NCI-H2196 treated with DMSO at 0.1 percent for 48 hours (cell line): ENCODE measurements around the gene TRMT5.

ENCODE experiments used
- DNase-seq: peaks from one replicate; lab custom pipeline; 2025; ENCODE audit not compliant: unreplicated experiment; lab: John Stamatoyannopoulos, UW

The TRMT5 gene, protein sequence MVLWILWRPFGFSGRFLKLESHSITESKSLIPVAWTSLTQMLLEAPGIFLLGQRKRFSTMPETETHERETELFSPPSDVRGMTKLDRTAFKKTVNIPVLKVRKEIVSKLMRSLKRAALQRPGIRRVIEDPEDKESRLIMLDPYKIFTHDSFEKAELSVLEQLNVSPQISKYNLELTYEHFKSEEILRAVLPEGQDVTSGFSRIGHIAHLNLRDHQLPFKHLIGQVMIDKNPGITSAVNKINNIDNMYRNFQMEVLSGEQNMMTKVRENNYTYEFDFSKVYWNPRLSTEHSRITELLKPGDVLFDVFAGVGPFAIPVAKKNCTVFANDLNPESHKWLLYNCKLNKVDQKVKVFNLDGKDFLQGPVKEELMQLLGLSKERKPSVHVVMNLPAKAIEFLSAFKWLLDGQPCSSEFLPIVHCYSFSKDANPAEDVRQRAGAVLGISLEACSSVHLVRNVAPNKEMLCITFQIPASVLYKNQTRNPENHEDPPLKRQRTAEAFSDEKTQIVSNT

DNA sequence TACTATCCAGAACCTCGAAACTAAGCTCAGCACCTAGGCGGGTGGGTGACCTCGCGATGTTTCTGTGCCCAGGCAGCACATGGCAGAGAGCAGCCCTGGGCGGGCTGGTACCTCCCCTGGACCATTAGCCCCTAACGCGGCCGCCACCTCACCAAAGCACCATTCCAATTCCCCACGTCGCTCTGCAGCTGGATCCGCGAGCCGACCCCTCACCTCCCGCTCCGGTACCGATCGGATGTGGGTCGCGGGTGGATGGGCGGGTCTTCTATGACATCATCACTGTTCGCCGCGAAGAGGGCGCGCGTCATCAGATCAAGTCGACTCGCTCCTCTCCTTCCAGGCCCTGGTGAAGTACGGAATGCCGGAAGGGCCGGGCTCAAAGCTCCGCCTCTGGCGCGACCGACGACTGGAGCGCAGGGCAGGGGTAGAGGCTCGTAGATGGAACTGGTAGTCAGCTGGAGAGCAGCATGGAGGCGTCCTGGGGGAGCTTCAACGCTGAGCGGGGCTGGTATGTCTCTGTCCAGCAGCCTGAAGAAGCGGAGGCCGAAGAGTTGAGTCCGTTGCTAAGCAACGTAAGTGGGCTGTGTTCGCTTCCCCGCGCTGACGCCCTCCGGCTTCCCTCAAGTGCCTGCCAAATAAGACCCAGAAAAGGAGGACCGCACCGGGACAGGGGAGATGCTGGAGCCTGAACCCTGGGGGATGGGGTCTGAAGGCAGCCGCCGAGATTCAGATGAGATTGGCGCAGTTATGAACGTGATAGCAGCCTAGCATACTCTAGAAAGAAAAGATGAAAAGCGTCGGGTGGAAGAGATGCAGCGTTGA lies at the start of gene TRMT5, which contains the start of gene SLC38A6:
Gene TRMT5, minus strand, starts transcription at position 269 of the 822 bp plus-strand sequence. Its CDS starts 106 bp downstream, at position 163.
Gene SLC38A6, plus strand, starts transcription at position 435 of the 822 bp plus-strand sequence. Its CDS starts 33 bp downstream, at position 468.
- DNase-seq: peak; percentile 87

DNA sequence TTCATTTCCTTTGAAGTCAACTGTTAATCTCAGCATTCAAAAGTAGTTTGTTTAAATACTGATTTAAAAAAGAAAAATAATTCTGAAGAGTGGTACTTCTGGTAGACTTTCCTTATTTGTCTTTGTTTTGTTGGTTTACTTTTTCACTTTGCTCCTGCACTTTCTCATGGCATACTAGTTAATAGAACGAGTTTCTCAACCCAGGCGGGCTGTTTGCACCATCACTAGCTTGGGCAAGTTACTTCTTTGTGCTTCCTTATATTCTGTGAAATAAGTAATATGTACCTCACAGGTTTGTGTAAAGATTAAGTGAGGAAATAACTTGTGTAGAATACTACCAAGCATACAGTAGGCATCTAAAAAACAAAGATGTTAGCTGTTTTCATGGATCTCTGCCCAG lies 45.6 kb upstream of the TRMT5 start:
- DNase-seq: no peak

DNA sequence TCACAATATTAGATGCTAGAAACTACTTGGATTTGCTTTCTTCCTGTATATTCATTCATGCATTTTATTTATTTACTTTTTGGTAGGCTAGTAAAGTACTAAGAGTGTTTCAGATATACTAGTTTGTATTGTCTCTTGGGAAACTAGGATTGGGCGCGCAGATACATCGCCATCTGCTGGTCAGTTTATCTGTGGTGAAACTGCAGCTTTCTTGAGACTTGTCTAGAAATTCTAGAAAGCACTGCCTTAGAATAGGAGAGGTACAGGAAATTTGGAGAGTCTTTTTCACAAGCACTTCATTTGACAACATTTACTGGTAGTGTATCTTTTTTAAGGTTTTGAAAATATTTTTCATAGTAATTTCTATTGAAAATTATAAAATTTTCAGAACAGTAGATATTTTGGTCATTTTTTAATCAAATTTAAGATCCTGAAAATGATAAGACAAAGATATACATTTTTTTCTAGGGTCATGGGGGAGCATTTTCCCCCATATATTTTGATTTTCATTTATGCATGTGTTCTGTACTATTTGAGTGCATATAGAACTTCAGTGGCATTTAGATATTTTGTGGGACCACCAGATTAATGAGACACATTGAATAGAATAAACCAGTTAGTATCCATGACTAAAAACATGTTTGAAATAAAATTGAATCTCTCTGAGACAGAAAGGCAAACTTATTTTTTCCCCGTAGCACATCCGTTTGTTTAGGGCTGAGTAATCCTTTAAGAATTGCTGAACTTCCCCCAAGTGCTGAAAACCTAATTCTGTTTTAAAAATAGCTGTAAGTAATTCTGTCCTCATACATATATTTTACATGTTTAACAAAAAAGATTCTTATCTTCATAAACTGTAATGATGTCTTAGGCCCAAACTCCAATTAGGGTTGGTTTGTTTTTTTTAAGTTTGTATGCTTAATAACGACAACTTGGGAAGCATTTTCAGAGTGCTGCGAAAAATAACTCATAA lies 44.7 kb upstream of the TRMT5 start:
- DNase-seq: peak; percentile 65

DNA sequence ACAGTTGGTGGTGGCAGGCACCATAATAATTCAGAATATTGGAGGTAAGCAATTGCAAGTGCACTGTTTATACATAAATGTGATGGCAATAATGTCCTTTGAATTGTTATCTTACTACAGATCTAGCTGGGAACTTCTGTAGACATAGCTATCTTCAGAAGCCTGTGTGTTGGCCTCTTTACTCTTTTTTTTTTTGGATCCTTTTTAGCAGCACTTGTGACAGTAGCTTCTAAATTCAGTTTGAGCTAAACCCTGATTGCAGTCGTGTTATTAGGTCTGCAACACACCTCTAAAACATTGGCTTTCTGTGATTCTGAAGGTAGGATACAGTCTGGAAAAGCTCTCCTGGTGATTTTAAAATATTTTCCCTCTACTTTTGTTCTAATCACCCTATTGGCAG lies 38.7 kb upstream of the TRMT5 start:
- no peak for DNase-seq

DNA sequence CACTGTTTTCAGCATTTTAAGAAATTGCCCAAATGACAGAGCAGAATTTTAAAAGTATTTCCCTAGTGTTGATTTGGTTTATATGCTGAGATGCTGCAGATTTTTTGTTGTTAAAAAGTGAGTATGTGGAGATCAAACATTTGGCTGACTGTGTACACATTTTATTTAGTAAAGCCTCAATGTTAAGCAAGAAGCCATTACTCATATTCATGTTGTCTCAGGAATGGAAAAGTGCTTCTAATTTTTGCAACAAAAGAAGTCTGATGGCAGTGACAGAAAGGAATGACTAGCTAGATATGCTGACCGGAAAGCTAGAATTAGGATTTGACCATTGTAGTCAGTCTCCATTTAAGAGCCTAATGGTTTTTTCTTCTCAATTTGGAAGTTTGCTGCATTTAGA lies 22.7 kb upstream of the TRMT5 start:
- DNase-seq: no peak

DNA sequence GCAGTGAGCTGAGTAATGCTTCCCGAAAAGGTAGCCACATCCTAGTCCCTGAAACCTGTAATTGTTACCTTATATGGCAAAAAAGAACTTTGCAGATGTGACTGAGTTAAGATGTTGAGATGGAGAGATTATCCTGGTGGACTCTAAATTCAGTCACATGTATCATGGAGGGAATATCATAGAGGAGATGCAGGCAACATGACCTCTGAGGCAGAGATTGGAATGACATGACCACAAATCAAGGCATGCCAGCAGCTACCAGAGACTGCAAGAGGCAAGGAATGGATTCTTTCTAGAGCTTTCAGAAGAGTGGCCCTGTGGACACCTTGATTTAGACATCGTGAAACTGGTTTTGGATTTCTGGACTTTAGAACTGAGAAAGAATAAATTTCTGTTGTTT lies 18.7 kb upstream of the TRMT5 start:
- DNase-seq: no peak

DNA sequence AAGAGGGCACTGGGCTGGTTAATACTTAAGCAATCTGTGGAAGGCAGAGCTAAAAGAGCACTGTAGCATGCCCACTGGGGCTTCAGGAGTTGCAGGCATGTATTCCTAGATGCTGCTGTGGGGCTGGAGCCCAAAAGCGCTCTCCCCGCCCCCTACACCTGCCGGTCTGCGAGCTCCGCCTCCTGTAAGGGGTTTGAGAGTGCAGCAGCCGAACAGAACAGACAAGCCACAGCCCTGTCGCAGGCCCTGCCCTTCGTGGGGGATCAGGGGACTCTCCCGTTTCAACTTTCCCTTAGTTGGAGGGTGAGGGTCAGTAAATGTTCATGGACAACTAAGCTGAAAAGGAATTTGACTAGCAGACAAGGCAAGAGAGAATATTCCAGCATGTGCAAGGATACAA lies 17.7 kb upstream of the TRMT5 start:
- DNase-seq: no peak

DNA sequence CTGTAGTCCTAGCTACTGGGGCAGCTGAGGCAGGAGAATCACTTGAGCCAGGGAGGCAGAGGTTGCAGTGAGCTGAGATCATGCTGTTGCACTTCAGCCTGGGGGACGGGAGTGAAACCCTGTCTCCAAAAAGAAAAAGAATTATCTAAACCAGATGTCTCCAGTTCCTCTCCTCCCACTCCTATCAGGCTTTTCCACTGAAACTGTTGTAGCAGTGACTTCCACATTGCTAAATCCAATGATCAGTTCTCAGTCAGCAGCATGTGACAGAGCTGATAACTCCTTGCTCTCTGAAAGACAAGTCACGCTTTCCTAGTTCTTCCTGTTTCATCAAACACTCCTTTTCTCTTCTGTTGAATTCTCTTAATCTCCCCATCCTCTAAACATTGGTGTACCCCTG lies 8.7 kb upstream of the TRMT5 start:
- DNase-seq: no peak

DNA sequence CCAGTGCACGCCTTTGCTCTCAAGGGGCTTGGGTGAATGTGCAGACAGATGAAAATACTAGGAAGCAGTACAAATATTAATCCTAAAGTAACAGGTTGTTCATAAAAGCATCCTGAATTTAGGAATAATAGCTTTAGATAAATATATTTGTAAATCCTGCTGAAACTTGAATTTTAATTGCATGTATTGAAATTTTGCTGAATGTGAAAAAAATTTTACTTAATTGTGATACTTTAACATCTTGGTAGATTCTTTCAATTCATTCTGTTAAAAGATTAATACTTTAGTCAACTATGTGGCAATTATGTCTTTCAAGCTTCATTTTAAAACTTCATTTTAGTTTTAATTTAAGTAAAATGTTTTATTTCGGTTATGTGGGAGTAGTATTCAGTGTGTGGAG lies 5.6 kb upstream of the TRMT5 start:
- no peak for DNase-seq

DNA sequence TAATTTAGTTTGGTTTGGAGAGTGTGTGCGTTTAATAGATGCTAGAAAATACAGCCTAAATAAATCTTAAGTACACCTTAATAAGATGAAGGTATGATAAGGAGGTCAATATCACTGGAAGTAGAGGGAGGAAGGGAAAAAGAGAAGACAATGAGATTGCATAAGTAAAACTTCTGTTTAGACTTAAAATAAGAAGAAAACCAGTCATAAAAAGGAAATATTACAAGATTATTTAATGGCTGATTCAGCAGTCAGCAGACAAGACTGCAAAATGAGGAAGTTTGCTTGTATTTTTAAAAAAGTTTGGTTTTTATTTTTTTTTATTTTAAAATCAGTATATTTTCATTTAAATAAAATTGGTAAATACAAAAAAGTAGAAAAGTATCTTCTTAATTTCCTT lies 3.3 kb upstream of the TRMT5 start:
- no peak for DNase-seq

DNA sequence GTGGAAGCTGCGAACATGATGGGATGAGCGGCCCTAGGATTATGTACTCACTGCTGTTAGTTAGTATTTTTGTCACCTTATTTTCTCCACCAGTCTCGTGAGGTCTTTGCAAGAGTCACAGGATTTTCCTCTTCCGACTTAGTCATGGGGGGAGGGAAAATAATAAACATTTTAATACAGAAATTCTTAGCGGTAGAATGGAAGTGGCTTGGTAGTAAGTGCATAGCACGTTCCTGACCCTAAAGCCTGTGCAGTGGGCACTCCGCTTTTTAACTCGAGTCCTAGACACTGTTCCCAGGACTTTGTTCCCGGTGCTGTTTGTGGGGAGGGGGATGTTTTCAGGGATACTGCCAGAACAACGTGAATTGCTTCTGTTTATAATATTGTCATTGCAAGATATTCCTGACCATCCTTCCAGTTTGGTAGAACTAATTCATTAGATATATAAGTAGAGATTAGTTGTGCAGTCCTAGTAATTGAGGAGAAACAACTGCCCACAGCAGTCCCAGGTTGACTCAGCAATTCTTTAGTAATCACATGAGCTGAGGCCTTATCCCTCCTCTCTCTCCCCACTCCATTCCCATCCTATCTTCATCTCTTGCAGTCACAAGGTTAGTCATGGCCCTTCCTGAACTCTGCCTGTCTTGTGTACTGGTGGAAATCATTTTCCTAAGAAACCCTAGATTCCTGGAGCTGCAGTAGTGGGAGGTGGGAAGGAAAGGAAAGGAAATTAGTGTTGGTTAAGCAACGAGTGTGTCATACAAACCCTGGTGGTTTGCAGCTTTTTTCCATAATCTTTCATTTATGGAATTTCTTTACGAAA lies 965 bp upstream of the TRMT5 start:
- DNase-seq: no peak

DNA sequence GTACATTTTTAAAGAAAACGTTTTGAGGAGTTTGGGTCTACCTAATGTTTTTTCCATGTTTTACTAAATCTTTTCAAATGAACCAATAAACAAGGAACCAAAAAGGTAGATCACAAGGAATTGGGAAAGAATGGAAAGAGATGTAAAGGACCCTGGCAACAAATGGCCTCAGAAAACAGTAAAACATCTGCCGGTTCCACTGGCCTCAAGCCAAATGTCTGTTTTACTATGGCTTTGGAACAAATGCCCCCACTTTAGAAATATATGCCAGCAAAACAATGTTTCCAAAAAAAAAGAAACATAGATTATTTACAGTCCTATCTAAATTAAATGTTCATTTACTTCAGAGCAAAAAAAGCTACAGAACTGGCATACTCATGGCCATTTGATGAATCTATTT lies 3.0 kb downstream of the TRMT5 start:
- DNase-seq: no peak

DNA sequence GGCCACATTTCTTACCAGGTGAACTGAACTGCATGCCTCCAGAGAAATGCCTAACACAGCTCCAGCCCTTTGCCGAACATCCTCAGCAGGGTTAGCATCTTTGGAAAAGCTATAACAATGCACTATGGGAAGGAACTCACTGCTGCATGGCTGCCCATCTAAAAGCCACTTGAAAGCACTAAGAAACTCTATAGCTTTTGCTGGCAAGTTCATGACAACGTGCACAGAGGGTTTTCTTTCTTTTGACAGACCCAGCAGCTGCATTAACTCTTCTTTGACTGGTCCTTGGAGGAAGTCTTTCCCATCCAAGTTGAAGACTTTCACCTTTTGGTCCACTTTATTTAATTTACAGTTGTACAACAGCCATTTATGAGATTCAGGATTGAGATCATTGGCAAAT lies 5.3 kb downstream of the TRMT5 start:
- no peak for DNase-seq

DNA sequence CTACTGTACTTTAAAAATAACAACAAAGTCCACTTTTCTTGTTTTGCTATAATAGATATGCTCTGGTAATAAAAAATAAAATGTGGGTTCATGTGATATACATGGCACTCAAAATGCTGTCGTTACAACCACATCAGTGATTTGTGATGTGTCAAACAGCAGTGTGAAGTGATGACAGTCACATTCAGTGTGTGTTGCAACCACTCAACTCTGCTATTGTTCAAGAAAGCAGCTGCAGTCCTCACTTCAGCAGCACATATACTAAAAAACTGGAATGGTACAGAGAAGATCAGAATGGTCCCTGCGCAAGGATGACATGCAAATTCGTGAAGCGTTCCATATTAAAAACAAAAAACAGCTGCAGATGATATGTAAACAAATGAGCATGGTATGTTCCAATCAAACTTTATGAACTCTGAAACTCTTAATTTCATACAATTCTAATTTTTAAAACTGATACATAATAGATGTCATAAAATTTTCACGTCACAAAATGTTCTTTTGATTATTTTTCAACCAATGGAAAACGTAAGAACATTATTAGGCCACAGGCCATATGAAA lies 6.7 kb downstream of the TRMT5 start:
- DNase-seq: no peak

DNA sequence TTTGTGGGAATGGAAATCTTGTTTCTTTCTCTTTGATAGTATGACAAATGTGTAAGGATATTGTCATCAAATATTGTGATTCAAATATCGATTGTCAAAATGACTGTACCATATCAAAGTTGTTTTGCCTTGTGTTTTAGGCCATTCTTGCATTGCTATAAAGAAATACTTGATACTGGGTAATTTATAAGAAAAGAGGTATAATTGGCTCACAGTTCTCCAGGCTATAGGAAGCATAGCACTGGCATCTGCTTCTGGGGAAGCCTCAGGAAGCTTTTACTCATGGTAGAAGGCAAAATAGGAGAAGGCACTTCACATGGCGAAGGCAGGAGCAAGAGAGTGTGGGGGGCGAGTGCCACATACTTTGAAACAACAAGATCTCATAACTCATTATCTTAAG lies 7.8 kb downstream of the TRMT5 start:
- no peak for DNase-seq

DNA sequence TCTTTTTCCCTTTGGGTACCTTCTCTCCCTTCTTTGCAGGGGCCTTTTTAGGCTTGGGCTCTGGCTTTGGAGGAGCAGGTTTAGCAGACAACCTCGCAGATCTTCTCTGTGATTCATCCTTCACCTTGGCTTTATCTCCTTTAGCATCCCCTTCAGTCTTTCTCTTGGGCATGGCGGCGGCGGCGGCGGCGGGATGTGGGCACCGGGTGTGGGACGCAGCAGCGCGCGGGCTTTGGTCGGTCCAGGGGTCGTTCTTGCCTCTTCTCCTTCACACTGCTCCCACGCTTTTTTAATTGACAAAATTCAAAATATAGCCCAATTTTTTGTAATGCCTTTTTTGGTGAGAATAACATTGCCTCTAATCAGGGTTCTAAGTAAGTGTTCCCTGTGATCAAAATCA lies 8.6 kb downstream of the TRMT5 start:
- no peak for DNase-seq

DNA sequence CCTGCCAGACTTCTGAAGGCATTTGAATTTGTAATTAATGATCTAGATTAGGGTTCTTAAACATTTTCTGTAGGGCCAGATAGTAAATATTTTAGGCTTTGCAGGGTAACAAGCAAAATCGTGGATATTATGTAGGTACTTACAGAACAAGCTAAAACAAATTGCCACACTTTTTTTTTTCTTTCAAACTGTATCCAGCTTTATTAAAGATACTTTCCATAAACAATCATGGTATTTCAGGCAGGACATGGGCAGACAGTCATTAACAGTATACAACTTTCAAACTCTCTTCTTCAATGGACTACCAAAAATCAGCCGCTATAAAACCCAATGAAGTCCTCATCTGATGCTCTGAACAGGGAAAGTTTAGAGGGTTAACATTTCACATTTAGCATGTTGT lies 9.6 kb downstream of the TRMT5 start:
- DNase-seq: no peak

DNA sequence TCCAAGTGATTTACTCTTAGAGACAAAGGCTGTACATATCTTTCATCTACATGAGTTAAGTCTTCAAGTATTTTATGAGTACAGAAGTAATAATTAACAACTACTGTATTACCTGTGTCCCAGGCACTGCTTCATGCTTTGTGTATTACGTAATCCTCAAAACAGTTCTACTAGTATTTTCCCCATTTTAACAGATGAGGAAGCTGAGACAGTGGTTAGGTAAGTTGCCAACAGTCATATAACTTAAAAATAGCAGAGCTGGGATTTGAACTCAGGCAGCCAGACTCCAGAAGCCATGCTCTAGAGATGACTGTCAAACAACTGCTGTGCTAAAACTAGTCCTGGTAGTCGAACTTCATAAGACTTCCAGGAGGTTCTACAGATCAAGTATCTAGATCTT lies 10.7 kb downstream of the TRMT5 start:
- DNase-seq: no peak

DNA sequence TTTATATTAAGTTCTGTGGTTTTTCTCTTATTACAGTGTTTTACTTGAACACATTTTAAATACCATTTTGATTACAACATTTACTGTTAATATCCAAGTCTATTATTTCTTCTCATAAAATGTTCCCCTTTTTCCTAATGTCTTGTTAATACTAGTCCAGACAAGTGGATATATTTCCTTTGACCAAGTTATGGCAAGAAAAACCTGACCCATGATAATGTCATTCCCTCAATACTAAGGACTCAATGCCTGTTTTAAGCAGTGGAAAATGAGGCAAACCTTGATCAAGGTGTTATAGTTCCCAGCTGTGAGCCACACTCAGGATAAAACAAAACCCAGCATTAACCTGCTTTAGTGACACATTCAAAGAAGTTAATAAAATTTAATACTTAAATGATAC lies 12.2 kb downstream of the TRMT5 start:
- DNase-seq: no peak

DNA sequence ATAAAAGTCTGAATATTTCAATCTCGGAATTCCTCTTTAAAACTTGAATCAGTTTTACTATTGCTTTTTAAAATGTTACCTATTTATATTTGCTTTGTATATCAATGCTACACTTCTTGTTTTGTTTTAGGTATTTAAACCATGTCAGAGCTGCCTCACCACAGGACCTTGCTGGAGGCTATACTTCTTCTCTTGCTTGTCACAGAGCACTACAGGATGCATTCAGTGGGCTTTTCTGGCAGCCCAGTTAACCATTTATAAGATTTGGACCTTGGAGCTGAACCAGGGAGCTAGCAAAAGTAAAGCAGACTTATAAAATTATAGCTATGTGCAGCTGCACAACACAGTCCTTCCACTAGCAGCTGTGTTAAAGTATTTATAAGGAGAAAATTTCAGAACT lies 12.8 kb downstream of the TRMT5 start:
- no peak for DNase-seq
